Natural killer cell (primary cell): ENCODE results near the gene TTC24. TPM values are rescaled to one million over a fixed set of nuclear protein-coding genes. Genes with fewer than 3 reads are reported as not detected.

Experiments used
- ATAC-seq, 3 donors: fragments of 150-1000 bp in 2 of 3; fragments of 200-7000 bp in 1 of 3; cut with Tn5 transposase; 1 replicate in 1 of 3; 2 replicates in 2 of 3; pipeline ENCODE4 v1.10.0; 2021; ENCODE audit warnings: mild to moderate bottlenecking in 2 of 3, moderate library complexity in 2 of 3
- DNase-seq, 2 donors: peaks; one replicate each; pipeline versions ENCODE4 v3.0.0 to v3.0.0-alpha.2; 2013 to 2021; ENCODE audit warnings: mixed read lengths in 1 of 2
- H3K27ac ChIP-seq: one replicate; pipeline ENCODE4 v1.5.1; 2013; ENCODE audit warnings: mild to moderate bottlenecking, low read length
- H3K27me3 ChIP-seq: one replicate; pipeline ENCODE4 v1.6.1; 2013; ENCODE audit warnings: low read length; ENCODE audit not compliant: control insufficient read depth, insufficient read depth
- H3K36me3 ChIP-seq: one replicate; pipeline ENCODE4 v1.6.1; 2013; ENCODE audit warnings: low read length; ENCODE audit not compliant: control insufficient read depth, insufficient read depth
- H3K4me1 ChIP-seq: one replicate; pipeline ENCODE4 v1.6.1; 2013; ENCODE audit warnings: low read length; ENCODE audit not compliant: control insufficient read depth, insufficient read depth
- H3K4me3 ChIP-seq: one replicate; pipeline ENCODE4 v1.5.1; 2013; ENCODE audit warnings: low read length
- H3K9me3 ChIP-seq: one replicate; pipeline ENCODE4 v1.6.1; 2013; ENCODE audit warnings: low read length; ENCODE audit not compliant: control insufficient read depth, insufficient read depth
- H3K27ac Mint-ChIP-seq, 2 donors: one replicate each; pipeline ENCODE4 v1.8.0; 2022; ENCODE audit warnings: mild to moderate bottlenecking in 2 of 2, mixed read lengths in 2 of 2, moderate library complexity in 1 of 2
- H3K27me3 Mint-ChIP-seq, 2 donors: one replicate each; pipeline ENCODE4 v1.8.0; 2022; ENCODE audit warnings: low read depth in 2 of 2, mixed read lengths in 2 of 2
- H3K36me3 Mint-ChIP-seq: one replicate; pipeline ENCODE4 v1.8.0; 2022; ENCODE audit warnings: mixed read lengths
- H3K4me1 Mint-ChIP-seq, 2 donors: one replicate each; pipeline ENCODE4 v1.8.0; 2022; ENCODE audit warnings: mixed read lengths in 2 of 2
- H3K4me3 Mint-ChIP-seq: one replicate; pipeline ENCODE4 v1.8.0; 2022; ENCODE audit warnings: mild to moderate bottlenecking, moderate library complexity, mixed read lengths
- H3K9me3 Mint-ChIP-seq, 2 donors: one replicate each; pipeline ENCODE4 v1.8.0; 2022; ENCODE audit warnings: mixed read lengths in 2 of 2
- CTCF ChIP-seq: fragments of 200-600 bp; IDR thresholded peaks from one replicate; pipeline ENCODE4 v1.8.0; 2022; ENCODE audit warnings: antibody characterized with exemption
- whole genome bisulfite sequencing: methylation state at CpG from one replicate; pipeline ENCODE4 v1.1.7; 2013; ENCODE audit warnings: missing lambda C conversion rate; ENCODE audit not compliant: insufficient coverage; 5-methylcytosine and 5-hydroxymethylcytosine counted together
- intact Hi-C: fragments of 100-400 bp; cut with micrococcal nuclease; formaldehyde crosslinking; loops from one replicate; pipeline ENCODE4 v1.14.2; 2022
- total RNA-seq, 4 donors: library from RNA; stranded (reverse); fragments of 120-200 nt in 1 of 4; gene quantifications; one replicate each; pipeline versions ENCODE4 v1.2.3 to v1.2.4, GENCODE V29; 2013 to 2022

Gene TTC24
- total RNA-seq, 3 donors from 2014 or later (not counting 1 experiment from before 2014, with no cell fraction given), result 3.3 to 4.1 (median 4.0) TPM

DNA sequence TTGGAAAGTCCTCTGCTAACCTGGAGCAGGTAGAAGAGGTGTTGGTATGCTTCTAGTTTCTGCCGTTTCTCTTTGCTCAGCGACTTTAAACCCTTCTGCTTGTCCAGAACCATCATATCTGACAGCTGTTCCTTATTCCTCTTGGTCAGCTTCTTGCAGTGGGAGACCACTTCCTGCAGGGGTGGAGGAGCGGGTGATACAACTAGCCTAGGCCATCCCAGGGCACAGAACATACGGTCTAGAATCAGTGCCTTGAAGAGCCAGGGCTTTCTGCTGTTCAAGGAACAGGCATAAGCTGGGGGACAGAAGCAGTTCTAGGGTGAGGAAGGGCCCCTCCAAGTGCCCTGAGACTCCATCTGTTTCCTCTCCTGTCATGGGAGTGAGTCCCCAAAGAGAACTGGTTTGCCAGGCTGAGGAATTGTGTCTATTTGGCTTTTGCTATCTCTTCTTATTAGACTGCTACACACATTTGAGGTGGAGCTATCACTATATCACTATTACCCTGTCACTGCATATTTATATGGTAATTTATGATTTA lies 39.6 kb upstream of the TTC24 start:
- Histone ChIP-seq H3K27ac (no peak overlapping the region), H3K9me3 (no peaks in the 10 kb centered on the region), H3K4me1 (peaks cover 4% of the 10 kb centered on the region), H3K27me3 (no peaks in the 10 kb centered on the region), H3K4me3 (no peak overlapping the region), H3K36me3 (no peaks in the 10 kb centered on the region)
- ATAC-seq (no peak), DNase-seq (no peak)
- Mint-ChIP-seq H3K4me3 (no peak overlapping the region), H3K4me1 (peaks cover 9 to 15% of the 10 kb centered on the region in 2 donors), H3K9me3 (no peaks in the 10 kb centered on the region), H3K27ac (no peak overlapping the region), H3K36me3 (no peaks in the 10 kb centered on the region), H3K27me3 (no peaks in the 10 kb centered on the region)
- intact Hi-C loops, result no loop called here
- 55% methylated on average over 4 of the region's 4 CpGs for WGBS
- TF ChIP-seq CTCF, result no peak

DNA sequence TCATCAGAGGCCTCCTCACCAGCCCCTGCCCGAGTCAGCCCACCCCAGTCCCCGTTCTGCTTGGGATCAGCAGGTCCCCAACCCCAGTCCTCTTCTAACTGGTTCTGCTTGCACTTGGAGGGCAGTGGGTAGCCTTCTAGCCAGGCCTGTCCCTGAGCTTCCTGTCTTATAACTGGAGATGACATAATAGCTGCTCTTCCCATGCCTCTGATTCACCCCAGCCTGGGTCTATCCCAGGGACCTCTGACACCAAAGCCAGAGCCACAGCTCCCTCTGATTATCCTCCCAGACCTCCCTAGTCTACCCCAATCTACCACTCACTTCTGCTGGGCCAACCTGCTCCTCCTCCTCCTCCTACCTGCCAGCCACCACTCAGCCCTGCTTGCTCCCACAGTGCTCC lies 38.6 kb upstream of the TTC24 start:
- DNase-seq, result no peak

DNA sequence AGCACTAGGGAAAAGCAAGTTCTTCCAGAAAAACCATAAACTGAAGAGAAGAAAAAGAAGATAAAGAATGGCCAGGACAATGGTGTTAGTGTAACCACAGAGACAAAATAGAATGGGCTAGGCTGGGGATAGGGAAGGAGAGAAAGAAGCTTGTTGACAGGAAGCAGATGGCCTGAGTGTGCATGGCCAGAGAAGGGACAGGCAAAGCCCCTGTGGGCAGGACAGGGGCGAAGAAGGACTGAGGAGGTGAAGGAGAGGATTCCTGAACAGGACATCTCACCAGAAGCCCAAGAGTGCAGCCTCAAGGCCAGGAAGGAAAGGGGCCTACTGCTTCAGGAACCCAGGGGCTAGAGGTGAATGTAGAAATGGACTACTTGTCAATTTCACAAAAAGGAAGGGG lies 36.5 kb upstream of the TTC24 start:
- H3K4me3 Mint-ChIP-seq, result no peak overlapping the region
- no peak for DNase-seq
- 91% methylated on average over 1 of the region's 1 CpG for WGBS
- Histone ChIP-seq H3K27ac (no peak overlapping the region), H3K36me3 (no peaks in the 10 kb centered on the region), H3K4me1 (peaks cover 4% of the 10 kb centered on the region), H3K9me3 (no peaks in the 10 kb centered on the region), H3K27me3 (no peaks in the 10 kb centered on the region), H3K4me3 (no peak overlapping the region)
- H3K36me3 Mint-ChIP-seq, result no peaks in the 10 kb centered on the region
- no peaks in the 10 kb centered on the region for H3K9me3 Mint-ChIP-seq
- TF ChIP-seq CTCF, result no peak
- peaks cover 9 to 20% of the 10 kb centered on the region in 2 donors for H3K4me1 Mint-ChIP-seq
- H3K27ac Mint-ChIP-seq, result no peak overlapping the region
- H3K27me3 Mint-ChIP-seq, result no peaks in the 10 kb centered on the region
- intact Hi-C loops, result no loop called here
- no peak for ATAC-seq

More for the DNA sequence above, 38.6 kb upstream of the TTC24 start:
- H3K27me3 ChIP-seq, result no peaks in the 10 kb centered on the region
- Mint-ChIP-seq H3K4me1 (peaks cover 9 to 20% of the 10 kb centered on the region in 2 donors), H3K27ac (no peak overlapping the region), H3K27me3 (no peaks in the 10 kb centered on the region), H3K4me3 (no peak overlapping the region), H3K36me3 (no peaks in the 10 kb centered on the region), H3K9me3 (no peaks in the 10 kb centered on the region)
- no peak for TF ChIP-seq CTCF
- H3K27ac ChIP-seq, result no peak overlapping the region
- H3K4me1 ChIP-seq, result peaks cover 4% of the 10 kb centered on the region
- no peaks in the 10 kb centered on the region for H3K9me3 ChIP-seq
- ATAC-seq, result no peak
- 88% methylated on average over 2 of the region's 2 CpGs for WGBS
- no peak overlapping the region for H3K4me3 ChIP-seq
- H3K36me3 ChIP-seq, result no peaks in the 10 kb centered on the region
- intact Hi-C loops, result no loop called here

GRCh38 chr1:156544592-156545102 lies 34.9 kb upstream of the TTC24 start:
- Mint-ChIP-seq H3K27ac (no peak overlapping the region), H3K4me1 (peaks cover 0 to 10% of the 10 kb centered on the region in 2 donors), H3K36me3 (no peaks in the 10 kb centered on the region), H3K27me3 (no peaks in the 10 kb centered on the region), H3K9me3 (no peaks in the 10 kb centered on the region), H3K4me3 (no peak overlapping the region)
- no peak for DNase-seq
- no peaks in the 10 kb centered on the region for H3K27me3 ChIP-seq
- no peaks in the 10 kb centered on the region for H3K36me3 ChIP-seq
- TF ChIP-seq CTCF, result no peak
- ATAC-seq, result no peak
- H3K4me3 ChIP-seq, result no peak overlapping the region
- intact Hi-C loops, result no loop called here
- H3K4me1 ChIP-seq, result no peaks in the 10 kb centered on the region
- H3K9me3 ChIP-seq, result no peaks in the 10 kb centered on the region
- WGBS, result 100% methylated on average over 3 of the region's 3 CpGs
- no peak overlapping the region for H3K27ac ChIP-seq
